Fibroblast of mammary gland (primary cell): ENCODE data around the gene AFF2.

ENCODE experiments used
- DNase-seq: peaks from one replicate; pipeline ENCODE4 v3.0.0-alpha.2; 2010; ENCODE audit warnings: low read depth
- H3K4me3 ChIP-seq: 2 replicates; pipeline ENCODE4 v1.5.1; 2011; ENCODE audit warnings: low read depth, mild to moderate bottlenecking, low read length, moderate library complexity; ENCODE audit not compliant: control insufficient read depth
- TF ChIP-seq, protein P1 (sequence below): conservative IDR thresholded peaks from 2 replicates; pipeline ENCODE4 v1.5.1; 2011; ENCODE audit warnings: low read depth, low read length, inconsistent platforms; ENCODE audit not compliant: control insufficient read depth, insufficient read depth

The AFF2 gene

DNA sequence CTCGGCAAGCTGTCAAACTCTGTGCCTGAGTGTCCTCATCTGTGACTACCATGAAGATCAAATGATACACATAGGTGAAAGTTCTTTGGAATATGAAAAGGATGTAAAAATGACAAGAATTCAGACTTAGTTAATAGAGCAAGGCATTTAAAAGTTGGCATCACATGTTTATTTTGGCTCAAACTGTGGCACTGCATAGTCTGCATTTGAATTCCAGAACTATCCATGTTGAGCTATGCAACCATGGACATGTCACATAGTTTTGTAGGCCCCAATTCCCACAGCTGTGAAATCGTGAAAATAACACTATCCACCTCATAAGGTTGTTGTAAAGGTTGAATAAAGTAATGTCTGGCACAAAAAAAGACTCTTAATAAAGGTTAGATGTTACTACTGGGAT lies 33.9 kb downstream of the AFF2 start:
- no peak overlapping the region for H3K4me3 ChIP-seq
- TF ChIP-seq, protein P1, sequence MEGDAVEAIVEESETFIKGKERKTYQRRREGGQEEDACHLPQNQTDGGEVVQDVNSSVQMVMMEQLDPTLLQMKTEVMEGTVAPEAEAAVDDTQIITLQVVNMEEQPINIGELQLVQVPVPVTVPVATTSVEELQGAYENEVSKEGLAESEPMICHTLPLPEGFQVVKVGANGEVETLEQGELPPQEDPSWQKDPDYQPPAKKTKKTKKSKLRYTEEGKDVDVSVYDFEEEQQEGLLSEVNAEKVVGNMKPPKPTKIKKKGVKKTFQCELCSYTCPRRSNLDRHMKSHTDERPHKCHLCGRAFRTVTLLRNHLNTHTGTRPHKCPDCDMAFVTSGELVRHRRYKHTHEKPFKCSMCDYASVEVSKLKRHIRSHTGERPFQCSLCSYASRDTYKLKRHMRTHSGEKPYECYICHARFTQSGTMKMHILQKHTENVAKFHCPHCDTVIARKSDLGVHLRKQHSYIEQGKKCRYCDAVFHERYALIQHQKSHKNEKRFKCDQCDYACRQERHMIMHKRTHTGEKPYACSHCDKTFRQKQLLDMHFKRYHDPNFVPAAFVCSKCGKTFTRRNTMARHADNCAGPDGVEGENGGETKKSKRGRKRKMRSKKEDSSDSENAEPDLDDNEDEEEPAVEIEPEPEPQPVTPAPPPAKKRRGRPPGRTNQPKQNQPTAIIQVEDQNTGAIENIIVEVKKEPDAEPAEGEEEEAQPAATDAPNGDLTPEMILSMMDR, result no peak
- no peak for DNase-seq

DNA sequence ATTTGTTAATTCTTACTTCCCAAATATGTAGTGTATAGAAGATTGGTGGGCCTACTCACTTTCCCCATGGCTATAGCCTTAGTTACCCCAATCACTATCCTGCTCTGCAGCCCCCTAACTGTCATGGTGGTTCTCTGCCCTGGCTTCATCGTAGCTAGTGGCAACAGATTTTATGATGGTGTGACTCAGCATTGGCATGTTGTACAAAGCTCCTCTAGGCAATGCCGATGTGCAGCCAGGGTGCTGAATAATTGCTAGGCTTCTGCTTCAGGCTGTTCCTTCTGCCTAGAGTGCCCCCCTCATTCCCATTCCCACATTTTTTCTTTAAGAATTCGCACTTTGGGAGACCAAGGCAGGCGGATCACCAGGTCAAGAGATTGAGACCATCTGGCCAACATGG lies 35.2 kb downstream of the AFF2 start:
- H3K4me3 ChIP-seq, result no peak overlapping the region
- DNase-seq, result no peak
- TF ChIP-seq, protein P1, result no peak

DNA sequence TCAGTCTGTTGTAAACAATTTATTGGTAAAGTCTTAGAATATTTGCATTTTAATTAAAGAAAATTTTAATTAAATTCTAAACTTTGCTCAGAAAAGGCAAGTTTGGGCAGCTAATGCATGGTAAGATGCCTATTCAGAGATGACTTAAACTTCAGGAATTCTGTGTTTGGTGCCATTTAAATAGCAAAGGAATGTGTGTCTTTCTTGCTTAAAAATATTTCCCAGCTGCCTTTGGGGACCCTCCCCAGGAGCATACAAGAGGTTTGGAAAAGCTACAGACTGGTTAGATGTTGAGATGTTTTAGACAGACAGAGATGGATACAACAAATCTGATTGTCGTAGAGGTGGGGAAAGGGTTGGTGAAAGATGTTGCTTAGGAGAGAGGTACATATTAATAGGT lies 36.5 kb downstream of the AFF2 start:
- no peak overlapping the region for H3K4me3 ChIP-seq
- DNase-seq, result no peak
- TF ChIP-seq, protein P1, result no peak

DNA sequence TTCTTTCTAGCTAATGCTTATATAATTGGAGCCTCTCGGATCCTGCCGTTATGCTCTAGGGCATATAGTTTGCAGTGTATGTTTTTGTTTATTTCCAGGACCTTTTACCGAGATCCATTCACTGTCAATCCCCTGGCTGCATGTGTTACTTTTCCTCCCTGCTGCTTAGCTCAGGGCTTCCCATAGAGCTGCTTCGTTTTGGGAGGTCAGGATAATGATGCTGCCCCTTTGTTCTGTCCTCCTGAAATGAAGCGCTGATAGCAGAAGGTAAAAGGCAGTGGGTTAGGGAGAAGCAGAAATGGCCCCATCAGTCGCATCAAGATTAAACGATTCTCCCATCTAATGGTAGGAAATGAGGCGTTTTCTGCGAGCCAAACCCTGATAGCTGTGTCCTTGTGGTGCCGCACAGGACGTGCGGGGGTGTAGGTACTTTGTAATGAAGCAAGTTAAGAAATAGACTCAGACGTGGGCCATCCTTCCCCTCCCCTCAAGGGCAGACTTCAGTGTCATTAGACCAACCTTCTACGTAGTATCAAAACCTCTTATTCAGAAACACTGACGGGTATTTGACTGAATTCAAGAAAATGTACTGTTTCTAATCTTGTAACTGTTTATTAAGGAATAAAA lies 37.3 kb downstream of the AFF2 start:
- TF ChIP-seq, protein P1, result no peak
- DNase-seq, result no peak
- no peak overlapping the region for H3K4me3 ChIP-seq

DNA sequence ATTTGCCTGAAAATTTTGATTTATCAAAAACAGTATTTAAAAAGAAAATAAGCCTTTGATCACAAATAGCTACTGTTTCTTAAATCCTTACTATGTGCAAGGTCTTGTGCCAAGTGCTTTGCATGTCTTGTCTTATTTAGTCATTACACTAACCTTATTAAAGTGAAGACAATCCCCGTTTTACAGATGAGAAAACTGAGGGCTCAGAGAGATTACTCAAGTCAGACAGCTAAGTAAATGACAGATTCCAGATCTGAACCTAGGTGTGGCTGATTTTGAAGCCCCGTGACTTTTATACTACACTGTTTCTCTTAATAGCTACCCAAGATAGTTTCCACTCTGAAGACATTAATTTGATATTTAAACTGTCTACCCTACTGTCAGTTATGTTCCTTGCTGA lies 38.2 kb downstream of the AFF2 start:
- no peak overlapping the region for H3K4me3 ChIP-seq
- TF ChIP-seq, protein P1, result no peak
- no peak for DNase-seq

DNA sequence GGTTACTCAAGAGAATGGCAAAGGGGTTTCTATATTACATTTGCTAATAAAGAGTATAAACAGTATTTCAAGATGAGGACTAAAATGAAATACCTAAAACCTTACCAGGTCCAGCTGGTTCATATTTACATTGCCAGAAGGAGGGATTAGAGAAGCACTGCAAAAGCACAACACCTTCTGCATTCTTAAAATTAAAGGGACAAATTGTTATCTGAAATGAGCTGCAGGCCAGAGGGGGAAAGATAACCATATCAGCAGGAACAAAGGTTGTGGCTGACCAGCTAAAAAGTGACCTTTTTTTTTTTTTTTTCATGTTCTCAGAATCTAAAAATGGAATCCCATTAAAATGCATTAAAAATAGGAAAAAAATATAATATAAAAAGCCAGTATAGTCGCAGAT lies 39.7 kb downstream of the AFF2 start:
- no peak overlapping the region for H3K4me3 ChIP-seq
- no peak for DNase-seq
- TF ChIP-seq, protein P1, result no peak
